H9 (cell line): ENCODE results near the gene FMN1. TPM values are rescaled to one million over a fixed set of nuclear protein-coding genes. Genes with fewer than 3 reads are reported as not detected.

Experiments used
- DNase-seq: peaks from one replicate; pipeline ENCODE4 v3.0.0-alpha.2; 2017
- H2AFZ ChIP-seq: one replicate; pipeline ENCODE4 v1.6.1; 2013; ENCODE audit warnings: mild to moderate bottlenecking, low read length, control low read depth, moderate library complexity
- H2AK5ac ChIP-seq: 2 replicates; pipeline ENCODE4 v1.6.1; 2013; ENCODE audit warnings: low read length, control low read depth, mixed read lengths; ENCODE audit not compliant: insufficient read length
- H2BK120ac ChIP-seq: one replicate; pipeline ENCODE4 v1.6.1; 2013; ENCODE audit warnings: low read depth, mild to moderate bottlenecking, low read length, control low read depth, inconsistent platforms; ENCODE audit not compliant: poor library complexity, severe bottlenecking
- H2BK12ac ChIP-seq: 2 replicates; pipeline ENCODE4 v1.6.1; 2013; ENCODE audit warnings: low read length, control low read depth, mixed read lengths, low read depth; ENCODE audit not compliant: insufficient read length
- H2BK15ac ChIP-seq: 2 replicates; pipeline ENCODE4 v1.6.1; 2013; ENCODE audit warnings: low read depth, low read length, control low read depth
- H2BK20ac ChIP-seq: one replicate; pipeline ENCODE4 v1.6.1; 2013; ENCODE audit warnings: low read depth, mild to moderate bottlenecking, low read length, control low read depth, inconsistent platforms; ENCODE audit not compliant: poor library complexity, severe bottlenecking
- H2BK5ac ChIP-seq: 2 replicates; pipeline ENCODE4 v1.6.1; 2013; ENCODE audit warnings: low read length, control low read depth, mixed read lengths; ENCODE audit not compliant: insufficient read length
- H3K14ac ChIP-seq: 2 replicates; pipeline ENCODE4 v1.6.1; 2013; ENCODE audit warnings: low read length, control low read depth; ENCODE audit not compliant: insufficient read depth
- H3K18ac ChIP-seq: 2 replicates; pipeline ENCODE4 v1.6.1; 2013; ENCODE audit warnings: low read depth, mild to moderate bottlenecking, mixed read lengths, low read length, control low read depth; ENCODE audit not compliant: insufficient read length
- H3K23ac ChIP-seq: 2 replicates; pipeline ENCODE4 v1.6.1; 2013; ENCODE audit warnings: low read length, control low read depth, mixed read lengths, low read depth; ENCODE audit not compliant: insufficient read length
- H3K23me2 ChIP-seq: 2 replicates; pipeline ENCODE4 v1.6.1; 2013; ENCODE audit warnings: low read depth, mild to moderate bottlenecking, mixed read lengths, low read length, control low read depth; ENCODE audit not compliant: insufficient read length, poor library complexity, severe bottlenecking
- H3K27ac ChIP-seq: 2 replicates; pipeline ENCODE4 v1.5.1; 2013; ENCODE audit warnings: low read length, control low read depth, mixed read lengths, low read depth; ENCODE audit not compliant: insufficient read length
- H3K27me3 ChIP-seq: 2 replicates; pipeline ENCODE4 v1.6.1; 2013; ENCODE audit warnings: low read length, control low read depth, inconsistent platforms; ENCODE audit not compliant: insufficient read depth
- H3K4ac ChIP-seq: 2 replicates; pipeline ENCODE4 v1.6.1; 2013; ENCODE audit warnings: low read depth, mild to moderate bottlenecking, control low read depth, inconsistent platforms, low read length, moderate library complexity
- H3K4me1 ChIP-seq: 2 replicates; pipeline ENCODE4 v1.6.1; 2013; ENCODE audit warnings: low read length, control low read depth, inconsistent platforms; ENCODE audit not compliant: insufficient read depth
- H3K4me2 ChIP-seq: 2 replicates; pipeline ENCODE4 v1.6.1; 2013; ENCODE audit warnings: low read length, control low read depth, mixed read lengths; ENCODE audit not compliant: insufficient read length, insufficient read depth
- H3K56ac ChIP-seq: 2 replicates; pipeline ENCODE4 v1.6.1; 2013; ENCODE audit warnings: low read depth, mild to moderate bottlenecking, mixed read lengths, low read length, control low read depth; ENCODE audit not compliant: insufficient read length
- H3K79me1 ChIP-seq: 2 replicates; pipeline ENCODE4 v1.6.1; 2013; ENCODE audit warnings: low read depth, mild to moderate bottlenecking, moderate library complexity, low read length, control low read depth, inconsistent platforms; ENCODE audit not compliant: insufficient read depth, poor library complexity, severe bottlenecking
- H3K79me2 ChIP-seq: 2 replicates; pipeline ENCODE4 v1.6.1; 2013; ENCODE audit warnings: low read length, control low read depth, inconsistent platforms; ENCODE audit not compliant: insufficient read depth
- H3K9ac ChIP-seq: 2 replicates; pipeline ENCODE4 v1.6.1; 2013; ENCODE audit warnings: low read length, control low read depth, mixed read lengths; ENCODE audit not compliant: insufficient read length; ENCODE audit errors: extremely low read depth
- H3K9me3 ChIP-seq: one replicate; pipeline ENCODE4 v1.6.1; 2013; ENCODE audit warnings: low read depth, low read length, inconsistent platforms; ENCODE audit not compliant: control insufficient read depth
- H3T11ph ChIP-seq: one replicate; pipeline ENCODE4 v1.6.1; 2013; ENCODE audit warnings: mild to moderate bottlenecking, low read length, control low read depth, inconsistent platforms
- H4K20me1 ChIP-seq: one replicate; pipeline ENCODE4 v1.6.1; 2013; ENCODE audit not compliant: control insufficient read depth, insufficient read length, insufficient read depth
- H4K5ac ChIP-seq: 2 replicates; pipeline ENCODE4 v1.6.1; 2013; ENCODE audit warnings: low read depth, mild to moderate bottlenecking, mixed read lengths, low read length, control low read depth; ENCODE audit not compliant: insufficient read length
- H4K8ac ChIP-seq: replicated peaks from 2 replicates; pipeline ENCODE4 v1.6.1; 2013; ENCODE audit warnings: low read length, control low read depth, mixed read lengths, low read depth; ENCODE audit not compliant: insufficient read length
- H4K91ac ChIP-seq: 2 replicates; pipeline ENCODE4 v1.6.1; 2013; ENCODE audit warnings: low read depth, mild to moderate bottlenecking, moderate library complexity, mixed read lengths, low read length, control low read depth; ENCODE audit not compliant: insufficient read length
- H3K27ac Mint-ChIP-seq, 3 experiments: 2 replicates in 2 of 3; 3 replicates in 1 of 3; pipeline ENCODE4 v1.8.0; 2020 to 2021; ENCODE audit warnings: mixed read lengths in 3 of 3, mild to moderate bottlenecking in 1 of 3, moderate library complexity in 1 of 3
- H3K27me3 Mint-ChIP-seq: 2 replicates; pipeline ENCODE4 v1.8.0; 2021; ENCODE audit warnings: low read depth, mild to moderate bottlenecking, moderate library complexity, mixed read lengths
- H3K36me3 Mint-ChIP-seq, 3 experiments: 2 replicates in 2 of 3; 3 replicates in 1 of 3; pipeline ENCODE4 v1.8.0; 2020 to 2021; ENCODE audit warnings: low read depth in 3 of 3, mixed read lengths in 3 of 3; ENCODE audit not compliant: insufficient read depth in 1 of 3
- H3K4me1 Mint-ChIP-seq, 2 experiments: 2 replicates each; pipeline ENCODE4 v1.8.0; 2020; ENCODE audit warnings: mixed read lengths in 2 of 2
- H3K4me3 Mint-ChIP-seq, 2 experiments: 2 replicates in 1 of 2; 3 replicates in 1 of 2; pipeline ENCODE4 v1.8.0; 2020 to 2021; ENCODE audit warnings: mild to moderate bottlenecking in 2 of 2, mixed read lengths in 2 of 2, moderate library complexity in 1 of 2
- H3K9me3 Mint-ChIP-seq, 2 experiments: 2 replicates in 1 of 2; 3 replicates in 1 of 2; pipeline ENCODE4 v1.8.0; 2020; ENCODE audit warnings: mild to moderate bottlenecking in 2 of 2, mixed read lengths in 2 of 2, moderate library complexity in 1 of 2
- WGBS: extraction: QIAGEN DNeasy Blood & Tissue Kit; methylation state at CpG from one replicate; pipeline ENCODE4 v1.1.7; 2013; ENCODE audit warnings: missing lambda C conversion rate, low lambda C conversion rate, mixed read lengths; ENCODE audit not compliant: insufficient read length; ENCODE audit errors: extremely low coverage; 5-methylcytosine and 5-hydroxymethylcytosine counted together
- total RNA-seq: library from RNA; stranded (reverse); gene quantifications from 2 replicates; pipeline ENCODE4 v1.2.1, GENCODE V29; 2021
- TF ChIP-seq, protein P1 (sequence below): fragments of 200-600 bp; sonication (generic); conservative IDR thresholded peaks from 3 replicates; pipeline ENCODE4 v1.8.0; 2021; ENCODE audit warnings: antibody characterized with exemption, mild to moderate bottlenecking

The FMN1 gene
- total RNA-seq, 1 experiment from 2014 or later = 1.9 TPM

DNA sequence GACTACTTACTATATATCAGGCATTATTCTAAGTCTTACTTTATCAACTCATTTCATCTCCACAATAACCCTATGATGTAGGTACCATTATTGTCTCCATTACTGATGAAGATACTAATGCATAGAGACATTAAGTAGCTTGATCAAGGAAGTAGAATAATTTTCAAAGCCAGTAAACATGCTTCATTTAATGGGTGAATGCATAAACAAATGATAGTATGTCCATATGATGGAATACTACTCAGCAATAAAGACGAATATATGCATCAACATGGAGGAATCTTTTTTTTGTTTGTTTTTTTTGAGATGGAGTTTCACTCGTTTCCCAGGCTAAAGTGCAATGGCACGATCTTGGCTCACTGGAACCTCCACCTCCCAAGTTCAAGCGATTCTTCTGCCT is 184.9 kb downstream of the FMN1 start:
- H4K20me1 ChIP-seq = no peaks in the 10 kb centered on the region
- no peak for DNase-seq
- H4K8ac ChIP-seq = no peak overlapping the region
- H3K27ac ChIP-seq = no peak overlapping the region
- no peaks in the 10 kb centered on the region for H3K9me3 ChIP-seq
- no peak overlapping the region for H3K4ac ChIP-seq
- no peak overlapping the region for H3K14ac ChIP-seq
- no peak overlapping the region for H2AK5ac ChIP-seq
- no peak overlapping the region for H3K56ac ChIP-seq
- H2BK120ac ChIP-seq = no peak overlapping the region
- no peak overlapping the region for H3K23ac ChIP-seq
- Mint-ChIP-seq H3K27ac (no peak overlapping the region), H3K4me1 (peaks cover 19 to 22% of the 10 kb centered on the region in 2 experiments), H3K4me3 (no peak overlapping the region), H3K36me3 (no peaks in the 10 kb centered on the region), H3K9me3 (peaks cover 0 to 3% of the 10 kb centered on the region in 2 experiments; a peak in 1 of 5 replicates), H3K27me3 (no peaks in the 10 kb centered on the region; the same call in 1 of the 2 replicates)
- no peak overlapping the region for H3K9ac ChIP-seq
- no peak overlapping the region for H2AFZ ChIP-seq
- no CpG with 5 or more reads among the region's 4 CpGs for WGBS
- no peak overlapping the region for H3K4me2 ChIP-seq
- TF ChIP-seq, protein P1, sequence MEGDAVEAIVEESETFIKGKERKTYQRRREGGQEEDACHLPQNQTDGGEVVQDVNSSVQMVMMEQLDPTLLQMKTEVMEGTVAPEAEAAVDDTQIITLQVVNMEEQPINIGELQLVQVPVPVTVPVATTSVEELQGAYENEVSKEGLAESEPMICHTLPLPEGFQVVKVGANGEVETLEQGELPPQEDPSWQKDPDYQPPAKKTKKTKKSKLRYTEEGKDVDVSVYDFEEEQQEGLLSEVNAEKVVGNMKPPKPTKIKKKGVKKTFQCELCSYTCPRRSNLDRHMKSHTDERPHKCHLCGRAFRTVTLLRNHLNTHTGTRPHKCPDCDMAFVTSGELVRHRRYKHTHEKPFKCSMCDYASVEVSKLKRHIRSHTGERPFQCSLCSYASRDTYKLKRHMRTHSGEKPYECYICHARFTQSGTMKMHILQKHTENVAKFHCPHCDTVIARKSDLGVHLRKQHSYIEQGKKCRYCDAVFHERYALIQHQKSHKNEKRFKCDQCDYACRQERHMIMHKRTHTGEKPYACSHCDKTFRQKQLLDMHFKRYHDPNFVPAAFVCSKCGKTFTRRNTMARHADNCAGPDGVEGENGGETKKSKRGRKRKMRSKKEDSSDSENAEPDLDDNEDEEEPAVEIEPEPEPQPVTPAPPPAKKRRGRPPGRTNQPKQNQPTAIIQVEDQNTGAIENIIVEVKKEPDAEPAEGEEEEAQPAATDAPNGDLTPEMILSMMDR = no peak
- H3K23me2 ChIP-seq = no peaks in the 10 kb centered on the region
- no peak overlapping the region for H2BK15ac ChIP-seq
- no peak overlapping the region for H2BK20ac ChIP-seq
- no peak overlapping the region for H4K5ac ChIP-seq
- H2BK5ac ChIP-seq = no peak overlapping the region
- no peak overlapping the region for H3T11ph ChIP-seq
- no peak overlapping the region for H4K91ac ChIP-seq
- no peaks in the 10 kb centered on the region for H3K27me3 ChIP-seq
- no peaks in the 10 kb centered on the region for H3K79me2 ChIP-seq
- H3K4me1 ChIP-seq = no peaks in the 10 kb centered on the region
- no peaks in the 10 kb centered on the region for H3K79me1 ChIP-seq
- no peak overlapping the region for H3K18ac ChIP-seq
- no peak overlapping the region for H2BK12ac ChIP-seq
